Rectal smooth muscle tissue (tissue), 1 donor: Measurements from ENCODE around the gene PAXIP1.
"Not testable (repeated sequence)": the region's sequence is repeated elsewhere in the genome, so short reads cannot be mapped to it uniquely, and the experiment has no call there.

Experiments
- H3K27ac ChIP-seq: one replicate; pipeline ENCODE4 v1.7.0; 2013; ENCODE audit warnings: low read depth, low read length, inconsistent platforms
- H3K27me3 ChIP-seq: one replicate; pipeline ENCODE4 v1.7.0; 2013; ENCODE audit warnings: low read length; ENCODE audit not compliant: control insufficient read depth, insufficient read depth
- H3K36me3 ChIP-seq: one replicate; pipeline ENCODE4 v1.7.0; 2013; ENCODE audit warnings: low read length; ENCODE audit not compliant: control insufficient read depth, insufficient read depth
- H3K4me1 ChIP-seq: one replicate; pipeline ENCODE4 v1.7.0; 2013; ENCODE audit warnings: low read length; ENCODE audit not compliant: control insufficient read depth, insufficient read depth
- H3K4me3 ChIP-seq: one replicate; pipeline ENCODE4 v1.7.0; 2013; ENCODE audit warnings: low read length
- H3K9ac ChIP-seq: one replicate; pipeline ENCODE4 v1.7.0; 2013; ENCODE audit warnings: low read length

The PAXIP1 gene

DNA sequence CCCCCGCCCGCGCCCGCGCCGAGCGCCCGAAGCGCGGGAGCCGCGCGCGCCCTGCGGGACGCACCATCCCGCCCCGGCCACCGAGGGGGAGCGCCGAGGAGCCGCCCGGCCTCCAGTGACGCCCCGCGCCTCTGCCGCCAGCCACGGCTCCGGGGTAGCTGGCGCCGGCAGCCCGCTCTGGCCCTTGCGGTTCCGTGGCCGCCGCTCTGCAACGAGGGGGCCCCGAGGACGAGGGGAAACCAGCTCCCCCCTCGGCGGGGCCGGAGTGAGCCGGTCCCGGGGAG, at the start of gene PAXIP1:
Gene PAXIP1 (minus strand): TSS at position 33 of the 284 bp plus-strand sequence. CDS start 195 bp downstream, outside the sequence.
- Histone ChIP-seq H3K36me3 (no peaks in the 10 kb centered on the region), H3K4me3 (peak within 1 kb of the TSS; percentile 91), H3K9ac (peak within 1 kb of the TSS; percentile 73), H3K4me1 (no peaks in the 10 kb centered on the region), H3K27me3 (no peaks in the 10 kb centered on the region), H3K27ac (peak within 1 kb of the TSS; percentile 89)

DNA sequence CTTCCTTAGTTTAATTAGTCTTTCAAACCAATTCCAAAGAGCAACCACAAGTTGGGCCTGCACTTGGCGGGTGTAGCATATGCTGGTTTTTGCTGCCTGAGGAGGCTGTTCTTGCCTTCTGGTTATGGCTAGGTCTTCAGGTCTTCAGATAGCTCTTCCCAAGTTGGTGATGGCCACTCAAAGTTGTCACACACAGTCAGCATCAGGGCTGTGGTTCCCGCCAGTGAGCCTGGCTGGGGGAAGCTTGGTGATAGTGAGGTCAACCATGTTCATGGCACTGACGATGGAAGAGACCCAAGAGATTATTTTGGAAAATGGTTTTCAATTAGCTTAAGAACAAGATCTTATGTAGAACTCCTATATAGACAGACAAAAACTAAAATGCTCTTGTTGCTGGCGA, 48.4 kb upstream of the PAXIP1 start:
- H3K4me1 ChIP-seq: no peaks in the 10 kb centered on the region
- no peaks in the 10 kb centered on the region for H3K36me3 ChIP-seq
- H3K27ac ChIP-seq: no peak overlapping the region
- H3K4me3 ChIP-seq: no peak overlapping the region
- H3K27me3 ChIP-seq: no peaks in the 10 kb centered on the region
- H3K9ac ChIP-seq: no peak overlapping the region

DNA sequence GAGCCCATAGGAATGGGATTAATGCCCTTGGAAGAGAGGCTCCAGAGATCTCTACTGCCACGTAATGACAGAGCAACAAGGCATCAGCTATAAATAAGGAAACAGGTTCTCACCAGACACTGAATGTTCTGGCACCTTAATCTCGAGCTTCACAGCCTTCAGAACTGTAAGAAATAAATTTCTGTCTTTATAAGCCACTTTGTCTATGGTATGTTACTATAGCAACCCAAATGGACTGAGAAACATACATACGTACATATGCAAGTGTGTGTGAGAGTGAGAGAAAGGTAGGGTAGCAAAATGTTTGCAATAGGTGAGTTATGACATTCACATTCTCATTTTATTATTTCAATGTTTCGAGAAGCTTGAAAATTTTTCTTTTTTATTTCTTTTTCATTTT, 45.1 kb upstream of the PAXIP1 start:
- H3K27me3 ChIP-seq: no peaks in the 10 kb centered on the region
- no peak overlapping the region for H3K27ac ChIP-seq
- no peaks in the 10 kb centered on the region for H3K36me3 ChIP-seq
- no peak overlapping the region for H3K9ac ChIP-seq
- no peaks in the 10 kb centered on the region for H3K4me1 ChIP-seq
- H3K4me3 ChIP-seq: no peak overlapping the region

DNA sequence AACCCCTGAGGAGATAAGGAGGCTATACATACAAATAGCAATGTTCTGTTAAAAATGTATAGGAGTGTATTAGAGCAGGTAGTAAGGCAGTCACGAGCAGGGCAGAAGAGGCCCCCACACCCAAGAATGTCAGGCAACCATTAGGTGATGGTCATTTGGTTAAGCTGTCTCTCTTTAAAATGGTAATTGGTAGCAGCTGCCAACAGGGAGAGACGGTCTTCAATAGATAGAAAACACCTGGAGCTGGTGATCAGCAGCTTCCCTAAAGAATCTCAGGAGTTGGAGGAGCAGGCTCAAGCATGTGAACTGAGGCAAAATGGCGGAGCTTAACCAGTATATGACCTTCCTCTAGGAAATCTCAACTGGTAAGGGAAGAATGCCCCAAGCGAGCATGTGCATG, 40.8 kb upstream of the PAXIP1 start:
- Histone ChIP-seq H3K27ac (no peak overlapping the region), H3K36me3 (no peaks in the 10 kb centered on the region), H3K27me3 (no peaks in the 10 kb centered on the region), H3K4me1 (no peaks in the 10 kb centered on the region), H3K9ac (no peak overlapping the region), H3K4me3 (no peak overlapping the region)

DNA sequence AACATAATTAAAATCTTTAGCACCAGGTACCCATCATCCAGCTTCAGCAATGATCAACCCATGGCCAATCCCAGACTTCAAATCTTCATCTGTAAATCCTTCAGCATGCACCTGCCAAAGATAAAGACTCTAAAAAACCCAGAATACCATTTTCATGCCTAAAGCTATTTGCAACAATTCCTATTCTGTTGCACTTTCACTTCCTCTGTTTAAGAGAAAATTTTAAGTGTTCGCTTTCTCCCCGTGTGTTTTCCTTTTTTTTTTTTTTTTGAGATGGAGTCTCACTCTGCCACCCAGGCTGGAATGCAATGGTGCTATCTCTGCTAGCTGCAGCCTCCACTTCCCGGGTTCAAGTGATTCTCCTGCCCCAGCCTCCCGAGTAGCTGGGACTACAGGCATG, 35.4 kb upstream of the PAXIP1 start:
- Histone ChIP-seq H3K9ac (no peak overlapping the region), H3K4me1 (no peaks in the 10 kb centered on the region), H3K4me3 (no peak overlapping the region), H3K36me3 (no peaks in the 10 kb centered on the region), H3K27me3 (no peaks in the 10 kb centered on the region), H3K27ac (no peak overlapping the region)

DNA sequence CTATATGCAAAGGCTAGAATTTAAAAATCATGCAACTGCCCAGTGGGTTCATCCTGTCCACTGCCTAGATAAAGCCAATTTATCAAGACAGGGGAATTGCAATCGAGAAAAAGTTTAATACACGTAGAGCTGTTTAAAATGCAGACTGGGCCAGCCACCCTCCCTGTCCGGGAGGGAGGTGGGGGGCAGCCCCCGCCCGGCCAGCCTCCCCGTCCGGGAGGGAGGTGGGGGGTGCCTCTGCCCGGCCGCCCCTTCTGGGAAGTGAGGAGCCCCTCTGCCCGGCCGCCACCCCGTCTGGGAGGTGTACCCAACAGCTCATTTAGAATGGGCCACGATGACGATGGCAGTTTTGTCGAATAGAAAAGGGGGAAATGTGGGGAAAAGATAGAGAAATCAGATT, 31.6 kb upstream of the PAXIP1 start:
- H3K4me1 ChIP-seq, H3K27me3 ChIP-seq, H3K27ac ChIP-seq, H3K4me3 ChIP-seq, H3K36me3 ChIP-seq, H3K9ac ChIP-seq: not testable (repeated sequence)

- Histone ChIP-seq H3K27me3 (no peaks in the 10 kb centered on the region), H3K27ac (no peak overlapping the region), H3K4me1 (no peaks in the 10 kb centered on the region), H3K9ac (no peak overlapping the region), H3K36me3 (no peaks in the 10 kb centered on the region), H3K4me3 (no peak overlapping the region)
Observed at GRCh38 chr7:155032978-155033377, 30.1 kb upstream of the PAXIP1 start.

- Histone ChIP-seq H3K4me1 (no peaks in the 10 kb centered on the region), H3K9ac (no peak overlapping the region), H3K27me3 (no peaks in the 10 kb centered on the region), H3K4me3 (no peak overlapping the region), H3K27ac (no peak overlapping the region), H3K36me3 (no peaks in the 10 kb centered on the region)
Observed at GRCh38 chr7:155027879-155028278, 25.0 kb upstream of the PAXIP1 start.

- Histone ChIP-seq H3K36me3 (no peaks in the 10 kb centered on the region), H3K27ac (no peak overlapping the region), H3K4me3 (no peak overlapping the region), H3K27me3 (no peaks in the 10 kb centered on the region), H3K4me1 (no peaks in the 10 kb centered on the region), H3K9ac (no peak overlapping the region)
Observed at GRCh38 chr7:155021699-155022145, 18.8 kb upstream of the PAXIP1 start.

- no peak overlapping the region for H3K9ac ChIP-seq
- no peak overlapping the region for H3K4me3 ChIP-seq
- H3K27ac ChIP-seq: no peak overlapping the region
- H3K4me1 ChIP-seq: no peaks in the 10 kb centered on the region
- no peaks in the 10 kb centered on the region for H3K27me3 ChIP-seq
- no peaks in the 10 kb centered on the region for H3K36me3 ChIP-seq
Observed at GRCh38 chr7:155020996-155021395, 18.1 kb upstream of the PAXIP1 start.

GRCh38 chr7:155017834-155018233, 14.9 kb upstream of the PAXIP1 start:
- H3K27me3 ChIP-seq: no peaks in the 10 kb centered on the region
- no peaks in the 10 kb centered on the region for H3K36me3 ChIP-seq
- no peaks in the 10 kb centered on the region for H3K4me1 ChIP-seq
- H3K27ac ChIP-seq: no peak overlapping the region
- no peak overlapping the region for H3K4me3 ChIP-seq
- no peak overlapping the region for H3K9ac ChIP-seq

DNA sequence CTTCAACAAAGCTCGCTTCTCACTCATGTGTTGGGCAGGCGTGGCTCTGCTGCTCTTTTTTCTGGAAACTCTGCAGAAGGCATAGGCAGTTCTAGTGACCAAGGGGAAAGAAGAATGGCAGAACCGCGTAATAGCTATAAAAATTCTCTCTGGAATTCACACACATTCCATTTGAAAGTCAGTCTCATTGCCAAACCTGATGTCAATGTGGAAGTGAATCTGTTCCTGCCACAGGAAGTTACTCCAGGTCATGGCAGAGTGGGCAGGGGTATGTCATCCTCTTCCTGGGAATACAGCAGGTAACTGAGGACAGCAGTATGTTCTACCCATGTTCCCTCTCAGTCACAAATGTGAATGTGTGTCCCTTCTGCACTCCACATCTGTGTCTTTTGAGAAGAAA, 8.2 kb upstream of the PAXIP1 start:
- no peak overlapping the region for H3K9ac ChIP-seq
- H3K4me1 ChIP-seq: no peaks in the 10 kb centered on the region
- no peaks in the 10 kb centered on the region for H3K36me3 ChIP-seq
- H3K27me3 ChIP-seq: no peaks in the 10 kb centered on the region
- no peak overlapping the region for H3K27ac ChIP-seq
- H3K4me3 ChIP-seq: no peak overlapping the region

DNA sequence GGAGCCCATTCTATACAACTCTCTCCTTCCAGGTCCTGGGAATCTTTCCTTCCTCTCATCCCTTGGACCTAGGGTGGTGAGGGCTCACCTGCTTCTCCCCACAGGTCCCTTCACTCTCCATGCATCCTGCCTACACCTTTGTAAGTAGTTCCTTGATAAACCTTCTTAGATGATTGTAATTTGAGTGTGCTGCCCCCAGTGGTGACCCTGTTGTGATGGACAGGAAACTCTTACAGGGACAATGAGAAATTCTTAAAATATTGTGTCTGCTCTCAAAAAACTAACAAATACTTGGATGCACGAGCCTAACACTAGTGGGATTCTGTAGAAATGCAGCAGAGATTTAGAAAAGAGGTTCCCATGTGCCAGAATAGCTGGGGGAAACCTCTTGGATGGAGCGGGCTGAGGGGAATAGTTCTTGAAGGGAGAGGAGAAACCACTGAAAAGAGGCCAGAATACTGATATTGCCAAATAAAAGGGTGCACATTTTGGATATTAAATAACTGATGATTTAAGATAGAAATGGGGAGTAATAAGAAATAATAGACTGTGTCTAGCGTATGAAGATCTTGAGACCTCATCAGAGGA, 6.7 kb upstream of the PAXIP1 start:
- H3K4me1 ChIP-seq: no peaks in the 10 kb centered on the region
- H3K9ac ChIP-seq: no peak overlapping the region
- H3K27me3 ChIP-seq: no peaks in the 10 kb centered on the region
- no peak overlapping the region for H3K4me3 ChIP-seq
- no peaks in the 10 kb centered on the region for H3K36me3 ChIP-seq
- H3K27ac ChIP-seq: no peak overlapping the region
